Neural progenitor cell (in vitro differentiated cells): ENCODE results near the gene ZFAND2B. TPM values are rescaled to one million over a fixed set of nuclear protein-coding genes. Genes with fewer than 3 reads are reported as not detected.

ENCODE experiments used
- DNase-seq: peaks from one replicate; pipeline ENCODE4 v3.0.0-alpha.2; 2016; ENCODE audit warnings: low spot score
- H2AFZ ChIP-seq: fragments of 200-600 bp; sonication (generic); replicated peaks from 2 replicates; pipeline ENCODE4 v1.6.1; 2016; ENCODE audit warnings: antibody characterized with exemption
- H3F3A ChIP-seq: fragments of 200-600 bp; sonication (generic); 2 replicates; pipeline ENCODE4 v1.6.1; 2016; ENCODE audit warnings: antibody characterized with exemption, low read depth
- H3K27ac ChIP-seq: fragments of 200-600 bp; sonication (generic); 2 replicates; pipeline ENCODE4 v1.5.1; 2016; ENCODE audit warnings: mild to moderate bottlenecking
- H3K27me3 ChIP-seq: fragments of 200-600 bp; sonication (generic); 2 replicates; pipeline ENCODE4 v1.6.1; 2016; ENCODE audit warnings: mild to moderate bottlenecking, moderate library complexity
- H3K36me3 ChIP-seq: fragments of 200-600 bp; sonication (generic); 2 replicates; pipeline ENCODE4 v1.5.1; 2016
- H3K4me1 ChIP-seq: fragments of 200-600 bp; sonication (generic); 2 replicates; pipeline ENCODE4 v1.6.1; 2016; ENCODE audit warnings: mixed run types
- H3K4me2 ChIP-seq: fragments of 200-600 bp; sonication (generic); 2 replicates; pipeline ENCODE4 v1.6.1; 2016
- H3K4me3 ChIP-seq: fragments of 200-600 bp; sonication (generic); 2 replicates; pipeline ENCODE4 v1.5.1; 2016
- H3K79me2 ChIP-seq: fragments of 200-600 bp; sonication (generic); 2 replicates; pipeline ENCODE4 v1.6.1; 2016; ENCODE audit warnings: low read depth
- H3K9ac ChIP-seq: fragments of 200-600 bp; sonication (generic); 2 replicates; pipeline ENCODE4 v1.6.1; 2016
- H3K9me3 ChIP-seq: fragments of 200-600 bp; sonication (generic); 2 replicates; pipeline ENCODE4 v1.5.1; 2016; ENCODE audit warnings: low read depth
- H4K20me1 ChIP-seq: fragments of 200-600 bp; sonication (generic); 2 replicates; pipeline ENCODE4 v1.6.1; 2016; ENCODE audit warnings: low read depth
- H3K27ac Mint-ChIP-seq: 3 replicates; pipeline ENCODE4 v1.8.0; 2021; ENCODE audit warnings: mixed read lengths
- H3K27me3 Mint-ChIP-seq: 2 replicates; pipeline ENCODE4 v1.8.0; 2022; ENCODE audit warnings: low read depth, mild to moderate bottlenecking, inconsistent platforms, moderate library complexity, mixed read lengths; ENCODE audit not compliant: insufficient read depth
- H3K36me3 Mint-ChIP-seq: 3 replicates; pipeline ENCODE4 v1.8.0; 2021; ENCODE audit warnings: mixed read lengths
- H3K4me1 Mint-ChIP-seq: 3 replicates; pipeline ENCODE4 v1.8.0; 2021; ENCODE audit warnings: mixed read lengths
- H3K4me3 Mint-ChIP-seq: 3 replicates; pipeline ENCODE4 v1.8.0; 2021; ENCODE audit warnings: mild to moderate bottlenecking, moderate library complexity, mixed read lengths
- H3K9me3 Mint-ChIP-seq: 3 replicates; pipeline ENCODE4 v1.8.0; 2020; ENCODE audit warnings: mixed read lengths
- CTCF ChIP-seq: fragments of 200-600 bp; sonication (generic); IDR thresholded peaks from 2 replicates; pipeline ENCODE4 v1.5.1; 2017; ENCODE audit warnings: antibody characterized with exemption, mild to moderate bottlenecking
- EZH2 ChIP-seq: fragments of 200-600 bp; sonication (generic); IDR thresholded peaks from 2 replicates; pipeline ENCODE4 v1.6.1; 2017; ENCODE audit warnings: antibody characterized with exemption, mild to moderate bottlenecking, moderate library complexity
- EZH2phosphoT487 ChIP-seq: fragments of 200-600 bp; sonication (generic); IDR thresholded peaks from 2 replicates; pipeline ENCODE4 v1.6.1; 2017; ENCODE audit warnings: antibody characterized with exemption
- total RNA-seq: library from RNA; depleted of rRNA; stranded (reverse); fragments of >200 nt; gene quantifications from 2 replicates; pipeline ENCODE4 v1.2.3, GENCODE V29; 2015; ENCODE audit warnings: low replicate concordance

ZFAND2B gene
- total RNA-seq, 1 donor from 2014 or later: 13.6 TPM

DNA sequence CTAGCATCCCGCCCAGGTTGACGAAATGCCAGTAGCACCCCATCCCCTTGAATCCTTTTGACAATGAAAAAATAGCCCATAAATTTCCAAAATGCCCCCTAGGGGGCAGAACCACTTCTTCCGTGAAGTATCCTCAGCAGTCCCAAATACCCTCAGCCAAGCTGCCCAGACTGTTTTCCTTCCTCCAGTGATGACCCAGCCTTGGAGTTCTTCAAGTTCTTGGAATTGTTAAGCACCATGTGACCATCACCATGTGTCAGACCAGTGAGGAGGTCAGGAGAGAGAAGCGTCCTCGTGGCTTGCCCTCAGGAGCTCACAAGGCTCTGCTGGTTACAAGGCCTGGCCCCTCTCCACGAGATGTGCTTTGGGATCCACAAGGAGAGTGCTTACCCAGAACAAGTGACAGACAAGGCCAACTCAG lies 35.3 kb upstream of the ZFAND2B start:
- no peak overlapping the region for H3K4me2 ChIP-seq
- H2AFZ ChIP-seq: no peak overlapping the region
- Mint-ChIP-seq H3K4me3 (no peak overlapping the region), H3K27me3 (peaks cover 8% of the 10 kb centered on the region), H3K27ac (peak overlapping the region; percentile 92), H3K4me1 (peaks cover 6% of the 10 kb centered on the region), H3K36me3 (peaks cover 5% of the 10 kb centered on the region), H3K9me3 (no peaks in the 10 kb centered on the region)
- H3K4me3 ChIP-seq: no peak overlapping the region
- H3K27ac ChIP-seq: no peak overlapping the region
- peaks cover 17% of the 10 kb centered on the region for H3F3A ChIP-seq
- no peaks in the 10 kb centered on the region for H3K27me3 ChIP-seq
- H3K9ac ChIP-seq: no peak overlapping the region
- DNase-seq: peak; percentile 62
- peaks cover 9% of the 10 kb centered on the region for H3K79me2 ChIP-seq
- TF ChIP-seq CTCF: peak; percentile 78
- no peak for TF ChIP-seq EZH2
- TF ChIP-seq EZH2phosphoT487: no peak
- H3K4me1 ChIP-seq: peaks cover 7% of the 10 kb centered on the region
- H3K9me3 ChIP-seq: no peaks in the 10 kb centered on the region
- peaks cover 13% of the 10 kb centered on the region for H4K20me1 ChIP-seq
- H3K36me3 ChIP-seq: no peaks in the 10 kb centered on the region

- no peak overlapping the region for H3K27ac ChIP-seq
- peaks cover 7% of the 10 kb centered on the region for H3K4me1 ChIP-seq
- H3K9me3 Mint-ChIP-seq: no peaks in the 10 kb centered on the region
- no peak overlapping the region for H3K9ac ChIP-seq
- TF ChIP-seq EZH2 (no peak), CTCF (no peak), EZH2phosphoT487 (no peak)
- H2AFZ ChIP-seq: no peak overlapping the region
- DNase-seq: no peak
- H3K27me3 Mint-ChIP-seq: peaks cover 8% of the 10 kb centered on the region
- H3K79me2 ChIP-seq: peaks cover 9% of the 10 kb centered on the region
- peaks cover 7% of the 10 kb centered on the region for H3K4me1 Mint-ChIP-seq
- no peak overlapping the region for H3K4me2 ChIP-seq
- H3K36me3 ChIP-seq: no peaks in the 10 kb centered on the region
- H3K36me3 Mint-ChIP-seq: peaks cover 5% of the 10 kb centered on the region
- H3K4me3 Mint-ChIP-seq: no peak overlapping the region
- H3K27me3 ChIP-seq: no peaks in the 10 kb centered on the region
- H3F3A ChIP-seq: peaks cover 29% of the 10 kb centered on the region
- peaks cover 14% of the 10 kb centered on the region for H4K20me1 ChIP-seq
- no peaks in the 10 kb centered on the region for H3K9me3 ChIP-seq
- no peak overlapping the region for H3K4me3 ChIP-seq
- H3K27ac Mint-ChIP-seq: no peak overlapping the region
Measured at GRCh38 chr2:219172231-219173154, 34.1 kb upstream of the ZFAND2B start.

DNA sequence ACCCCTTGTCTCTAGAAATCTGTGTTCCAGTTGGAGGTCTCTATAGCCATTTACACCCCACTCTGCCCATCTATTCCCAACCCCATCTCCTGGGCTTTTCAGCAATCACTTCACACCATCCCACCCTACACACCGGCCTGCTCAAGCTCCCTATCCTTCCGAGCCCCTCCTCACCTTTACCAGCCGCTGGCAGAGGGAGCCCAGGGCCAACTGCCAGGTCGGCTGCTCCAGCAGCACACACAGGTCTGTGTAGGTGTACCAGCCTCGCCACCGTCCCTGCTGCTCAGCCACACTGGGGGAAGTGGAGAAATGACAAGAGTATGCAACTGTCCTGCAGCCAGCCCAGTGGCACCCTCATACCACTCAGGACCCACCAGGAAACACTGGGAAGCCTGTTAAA lies 33.4 kb upstream of the ZFAND2B start:
- Histone ChIP-seq H3K4me3 (no peak overlapping the region), H3F3A (peaks cover 34% of the 10 kb centered on the region), H4K20me1 (peaks cover 14% of the 10 kb centered on the region), H2AFZ (no peak overlapping the region), H3K4me1 (peaks cover 7% of the 10 kb centered on the region), H3K9me3 (no peaks in the 10 kb centered on the region), H3K27ac (no peak overlapping the region), H3K9ac (no peak overlapping the region), H3K36me3 (no peaks in the 10 kb centered on the region), H3K79me2 (peaks cover 9% of the 10 kb centered on the region), H3K27me3 (no peaks in the 10 kb centered on the region), H3K4me2 (no peak overlapping the region)
- peaks cover 5% of the 10 kb centered on the region for H3K27me3 Mint-ChIP-seq
- peaks cover 5% of the 10 kb centered on the region for H3K36me3 Mint-ChIP-seq
- no peak overlapping the region for H3K27ac Mint-ChIP-seq
- H3K9me3 Mint-ChIP-seq: no peaks in the 10 kb centered on the region
- no peak for DNase-seq
- peaks cover 10% of the 10 kb centered on the region for H3K4me1 Mint-ChIP-seq
- no peak for TF ChIP-seq EZH2
- no peak for TF ChIP-seq CTCF
- TF ChIP-seq EZH2phosphoT487: no peak
- H3K4me3 Mint-ChIP-seq: no peak overlapping the region
